GM12878 (cell line): Measurements from ENCODE around the gene ARL10. TPM values are rescaled to one million over a fixed set of nuclear protein-coding genes. Genes with fewer than 3 reads are reported as not detected.

Source experiments
- E2F4 ChIP-seq: IDR thresholded peaks from 2 replicates; pipeline ENCODE4 v1.6.1; 2012; ENCODE audit warnings: low read depth, low read length, improper control_type of control experiment
- EGR1 ChIP-seq, 2 experiments: IDR thresholded peaks; 1 replicate in 1 of 2; 2 replicates in 1 of 2; pipeline ENCODE4 v1.6.1; 2011 to 2012; ENCODE audit warnings: low read depth in 2 of 2, low read length in 2 of 2, borderline replicate concordance in 1 of 2, mild to moderate bottlenecking in 1 of 2, moderate library complexity in 1 of 2
- EZH2 ChIP-seq: IDR thresholded peaks from 2 replicates; pipeline ENCODE4 v1.6.1; 2012; ENCODE audit warnings: low read depth, mild to moderate bottlenecking, control low read depth, inconsistent platforms, low read length, borderline replicate concordance; ENCODE audit not compliant: control insufficient read depth
- GABPA ChIP-seq: IDR thresholded peaks from 2 replicates; pipeline ENCODE4 v1.6.1; 2014; ENCODE audit warnings: antibody characterized with exemption, low read depth, mild to moderate bottlenecking, inconsistent platforms
- GATAD2B ChIP-seq: fragments of 450-650 bp; conservative IDR thresholded peaks from 2 replicates; pipeline ENCODE4 v1.6.1; 2017; ENCODE audit warnings: low read depth, mild to moderate bottlenecking, moderate library complexity
- HDAC6 ChIP-seq: fragments of 200-600 bp; sonication (generic); IDR thresholded peaks from one replicate; pipeline ENCODE4 v1.8.0; 2017; ENCODE audit warnings: antibody characterized with exemption; ENCODE audit not compliant: unreplicated experiment
- MAX ChIP-seq: IDR thresholded peaks from 2 replicates; pipeline ENCODE4 v1.6.1; 2012; ENCODE audit warnings: low read depth, low read length, improper control_type of control experiment
- PAX5 ChIP-seq: IDR thresholded peaks from 2 replicates; pipeline ENCODE4 v1.6.1; 2011; ENCODE audit warnings: low read depth, low read length, borderline replicate concordance
- PKNOX1 ChIP-seq: fragments of 450-650 bp; IDR thresholded peaks from 2 replicates; pipeline ENCODE4 v1.6.1; 2016; ENCODE audit warnings: mild to moderate bottlenecking
- SIX5 ChIP-seq: IDR thresholded peaks from 2 replicates; pipeline ENCODE4 v1.6.1; 2011; ENCODE audit warnings: mild to moderate bottlenecking, low read depth, low read length, moderate library complexity; ENCODE audit not compliant: severe bottlenecking
- SMC3 ChIP-seq: IDR thresholded peaks from 2 replicates; pipeline ENCODE4 v1.6.1; 2011; ENCODE audit warnings: low read length, improper control_type of control experiment, borderline replicate concordance
- TAF1 ChIP-seq: IDR thresholded peaks from 2 replicates; pipeline ENCODE4 v1.6.1; 2011; ENCODE audit warnings: mild to moderate bottlenecking, low read depth, low read length, borderline replicate concordance
- WRNIP1 ChIP-seq: IDR thresholded peaks from 2 replicates; pipeline ENCODE4 v1.6.1; 2011; ENCODE audit warnings: low read depth, low read length, improper control_type of control experiment, borderline replicate concordance
- ZBED1 ChIP-seq: IDR thresholded peaks from 2 replicates; pipeline ENCODE4 v1.6.1; 2016; ENCODE audit warnings: borderline replicate concordance
- ZNF207 ChIP-seq: fragments of 450-650 bp; IDR thresholded peaks from 2 replicates; pipeline ENCODE4 v1.6.1; 2014; ENCODE audit warnings: antibody characterized with exemption, mild to moderate bottlenecking, borderline replicate concordance
- ZNF24 ChIP-seq: fragments of 450-650 bp; IDR thresholded peaks from 2 replicates; pipeline ENCODE4 v1.6.1; 2017; ENCODE audit warnings: antibody characterized with exemption, mild to moderate bottlenecking
- ZSCAN29 ChIP-seq: fragments of 450-650 bp; IDR thresholded peaks from 2 replicates; pipeline ENCODE4 v1.6.1; 2017; ENCODE audit warnings: mild to moderate bottlenecking, moderate library complexity
- ZZZ3 ChIP-seq: IDR thresholded peaks from 2 replicates; pipeline ENCODE4 v1.6.1; 2011; ENCODE audit warnings: low read depth; ENCODE audit not compliant: control insufficient read depth, insufficient read length
- polyA plus RNA-seq, 11 experiments: library from polyadenylated mRNA; depleted of rRNA in 4 of 11; unstranded in 6 of 11; stranded (reverse) in 5 of 11; fragments of >200 nt; fragmentation: Nextera tagmentation in 4 of 11; fragmentation: Illumina TruSeq in 1 of 11; extraction: Ambion mirVana in 4 of 11; extraction: Trizol in 1 of 11; gene quantifications; 1 replicate in 1 of 11; 2 replicates in 10 of 11; pipeline versions ENCODE4 v1.2.1 to v1.2.3, GENCODE V29; 2011 to 2016; ENCODE audit warnings: inconsistent platforms in 2 of 11, missing spikeins in 2 of 11, low read depth in 1 of 11
- total RNA-seq, 4 experiments: library from RNA; depleted of rRNA in 3 of 4; stranded (reverse); fragments of >200 nt in 3 of 4; fragmentation: Illumina TruSeq in 1 of 4; extraction: Trizol in 1 of 4; gene quantifications; 2 replicates each; pipeline versions ENCODE4 v1.2.1 to v1.2.3, GENCODE V29; 2013 to 2021
- TF ChIP-seq, protein P1 (sequence below): IDR thresholded peaks from 2 replicates; pipeline ENCODE4 v1.6.1; 2011; ENCODE audit warnings: mild to moderate bottlenecking, low read depth, low read length, moderate library complexity; ENCODE audit not compliant: insufficient replicate concordance
- TF ChIP-seq, protein P2 (sequence below): fragments of 450-650 bp; IDR thresholded peaks from 2 replicates; pipeline ENCODE4 v1.6.1; 2018; ENCODE audit warnings: mild to moderate bottlenecking, low read depth, moderate library complexity; ENCODE audit not compliant: partially characterized antibody

Gene ARL10
- total and polyA plus RNA-seq, 10 of the 15 experiments (the other 5 are each of a cell fraction or from before 2014, with no cell fraction given): 0.44 to 6.4 (median 2.4) TPM

- TF ChIP-seq, protein P1, sequence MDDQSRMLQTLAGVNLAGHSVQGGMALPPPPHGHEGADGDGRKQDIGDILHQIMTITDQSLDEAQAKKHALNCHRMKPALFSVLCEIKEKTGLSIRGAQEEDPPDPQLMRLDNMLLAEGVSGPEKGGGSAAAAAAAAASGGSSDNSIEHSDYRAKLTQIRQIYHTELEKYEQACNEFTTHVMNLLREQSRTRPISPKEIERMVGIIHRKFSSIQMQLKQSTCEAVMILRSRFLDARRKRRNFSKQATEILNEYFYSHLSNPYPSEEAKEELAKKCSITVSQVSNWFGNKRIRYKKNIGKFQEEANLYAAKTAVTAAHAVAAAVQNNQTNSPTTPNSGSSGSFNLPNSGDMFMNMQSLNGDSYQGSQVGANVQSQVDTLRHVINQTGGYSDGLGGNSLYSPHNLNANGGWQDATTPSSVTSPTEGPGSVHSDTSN: no peak
- TF ChIP-seq ZNF207 (no peak; the same call in 1 of the 2 replicates), E2F4 (0 out of 2 replicates have a peak, but pooled peaks have one; percentile 13), MAX (peak; percentile 13; the same call in 1 of the 2 replicates), PAX5 (peak; percentile 51; the same call in 1 of the 2 replicates), ZBED1 (no peak), HDAC6 (peak; percentile 61), TAF1 (peak; percentile 71), PKNOX1 (no peak), SMC3 (no peak; the same call in none of the 2 replicates), ZSCAN29 (no peak), SIX5 (peak; percentile 80), EZH2 (no peak), ZNF24 (no peak), EGR1 (IDR thresholded peaks at IDR 0.05; ENCODE audit: borderline replicate concordance in 1 of 2, low read depth in 2 of 2, low read length in 2 of 2) (peak in 1 of 2 experiments; percentile 54; a peak in 1 of 3 replicates), GATAD2B (0 out of 2 replicates have a peak, but pooled peaks have one; percentile 17), WRNIP1 (no peak), ZZZ3 (no peak), GABPA (no peak)
- TF ChIP-seq, protein P2, sequence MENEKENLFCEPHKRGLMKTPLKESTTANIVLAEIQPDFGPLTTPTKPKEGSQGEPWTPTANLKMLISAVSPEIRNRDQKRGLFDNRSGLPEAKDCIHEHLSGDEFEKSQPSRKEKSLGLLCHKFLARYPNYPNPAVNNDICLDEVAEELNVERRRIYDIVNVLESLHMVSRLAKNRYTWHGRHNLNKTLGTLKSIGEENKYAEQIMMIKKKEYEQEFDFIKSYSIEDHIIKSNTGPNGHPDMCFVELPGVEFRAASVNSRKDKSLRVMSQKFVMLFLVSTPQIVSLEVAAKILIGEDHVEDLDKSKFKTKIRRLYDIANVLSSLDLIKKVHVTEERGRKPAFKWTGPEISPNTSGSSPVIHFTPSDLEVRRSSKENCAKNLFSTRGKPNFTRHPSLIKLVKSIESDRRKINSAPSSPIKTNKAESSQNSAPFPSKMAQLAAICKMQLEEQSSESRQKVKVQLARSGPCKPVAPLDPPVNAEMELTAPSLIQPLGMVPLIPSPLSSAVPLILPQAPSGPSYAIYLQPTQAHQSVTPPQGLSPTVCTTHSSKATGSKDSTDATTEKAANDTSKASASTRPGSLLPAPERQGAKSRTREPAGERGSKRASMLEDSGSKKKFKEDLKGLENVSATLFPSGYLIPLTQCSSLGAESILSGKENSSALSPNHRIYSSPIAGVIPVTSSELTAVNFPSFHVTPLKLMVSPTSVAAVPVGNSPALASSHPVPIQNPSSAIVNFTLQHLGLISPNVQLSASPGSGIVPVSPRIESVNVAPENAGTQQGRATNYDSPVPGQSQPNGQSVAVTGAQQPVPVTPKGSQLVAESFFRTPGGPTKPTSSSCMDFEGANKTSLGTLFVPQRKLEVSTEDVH: no peak
Observed at GRCh38 chr5:176361437-176362232, 3.7 kb upstream of the ARL10 start, which contains the start of gene KIAA1191 (continued).
